EH (cell line): ENCODE results near the gene VEZT.
A peak's percentile ranks its signal among the peaks of the same experiment; 100 is the strongest.
"Not testable (repeated sequence)": the region's sequence is repeated elsewhere in the genome, so short reads cannot be mapped to it uniquely, and the experiment has no call there.

ENCODE experiments used
- DNase-seq: peaks from one replicate; pipeline ENCODE4 v3.0.0-alpha.2; 2015; ENCODE audit warnings: low read depth

The VEZT gene

GRCh38 chr12:95319694-95320331 lies 102.2 kb downstream of the VEZT start:
- DNase-seq = peak; percentile 30

DNA sequence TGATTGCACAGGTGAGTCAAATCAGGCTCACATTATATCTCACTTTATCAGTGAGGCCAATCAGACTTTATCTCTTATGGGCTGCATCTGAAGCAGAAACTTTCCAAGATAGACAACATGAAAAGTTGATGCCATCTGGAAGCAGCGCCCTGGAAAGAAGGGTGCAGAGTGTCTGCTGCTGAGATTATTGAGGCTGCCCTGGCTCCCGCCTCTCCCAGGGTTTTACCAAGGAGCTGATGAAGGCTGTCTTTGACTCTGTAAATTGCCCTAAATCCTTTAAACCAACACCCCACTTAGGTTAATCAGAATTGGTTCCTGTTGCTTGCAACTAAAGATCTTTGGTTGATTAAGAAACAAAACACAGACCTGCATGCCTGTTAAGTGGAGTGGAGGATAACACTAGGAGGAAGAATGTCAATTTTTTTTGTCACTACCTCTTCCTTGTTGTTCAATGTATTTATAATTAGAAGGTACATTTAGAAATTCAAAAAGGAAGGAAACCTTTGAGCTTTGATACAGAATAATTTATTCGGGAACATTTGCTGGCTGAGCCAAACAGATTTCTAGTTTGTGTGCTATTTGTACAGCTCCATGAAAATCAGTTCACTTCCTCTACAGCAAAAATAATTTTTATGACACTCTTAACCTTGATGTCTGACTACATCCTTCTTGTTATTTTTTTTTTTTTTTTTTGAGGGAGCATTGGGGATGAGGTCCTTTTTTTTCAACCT lies 104.1 kb downstream of the VEZT start:
- no peak for DNase-seq

DNA sequence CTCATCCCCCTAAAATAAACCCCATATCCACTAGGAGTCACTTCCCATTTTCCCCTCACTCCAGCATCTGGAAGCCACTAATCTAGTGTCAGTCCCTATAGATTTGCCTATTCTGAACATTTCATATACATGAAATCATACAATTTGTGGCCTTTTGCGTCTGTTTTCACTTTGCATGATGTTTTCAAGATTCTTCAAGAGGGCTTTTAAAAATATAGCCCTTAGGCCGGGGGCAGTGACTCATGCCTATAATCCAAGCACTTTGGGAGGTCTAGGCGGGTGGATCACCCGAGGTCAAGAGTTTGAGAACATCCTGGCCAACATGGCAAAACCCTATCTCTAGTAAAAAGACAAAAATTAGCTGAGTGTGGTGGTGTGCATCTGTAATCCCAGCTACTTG lies 104.7 kb downstream of the VEZT start:
- peak; percentile 91 for DNase-seq

DNA sequence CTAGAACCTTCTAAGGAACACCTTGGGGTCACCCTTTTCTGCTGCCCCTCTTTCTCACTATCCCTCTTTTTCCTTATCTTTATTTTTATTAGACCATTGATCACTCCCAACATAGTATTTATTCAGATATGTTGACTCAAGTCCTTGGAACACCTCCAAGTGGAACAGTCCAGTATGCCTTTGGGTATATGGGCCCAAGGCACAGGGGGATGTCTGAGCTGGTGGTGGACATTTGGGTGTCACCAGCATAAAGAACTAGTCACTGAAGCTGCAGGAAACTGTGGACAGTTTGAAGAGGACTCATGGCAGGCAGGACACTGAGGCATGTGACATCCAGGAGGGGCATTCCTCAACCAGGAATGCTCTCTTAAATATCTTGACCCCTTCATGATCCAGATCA lies 105.6 kb downstream of the VEZT start:
- peak; percentile 44 for DNase-seq

- DNase-seq = not testable (repeated sequence)
These were observed 106.6 kb downstream of the VEZT start for GRCh38 chr12:95324246-95324645.

- no peak for DNase-seq
These were observed 107.9 kb downstream of the VEZT start for GRCh38 chr12:95325501-95325900.

- peak; percentile 40 for DNase-seq
These were observed 108.8 kb downstream of the VEZT start for GRCh38 chr12:95326445-95326844.

DNA sequence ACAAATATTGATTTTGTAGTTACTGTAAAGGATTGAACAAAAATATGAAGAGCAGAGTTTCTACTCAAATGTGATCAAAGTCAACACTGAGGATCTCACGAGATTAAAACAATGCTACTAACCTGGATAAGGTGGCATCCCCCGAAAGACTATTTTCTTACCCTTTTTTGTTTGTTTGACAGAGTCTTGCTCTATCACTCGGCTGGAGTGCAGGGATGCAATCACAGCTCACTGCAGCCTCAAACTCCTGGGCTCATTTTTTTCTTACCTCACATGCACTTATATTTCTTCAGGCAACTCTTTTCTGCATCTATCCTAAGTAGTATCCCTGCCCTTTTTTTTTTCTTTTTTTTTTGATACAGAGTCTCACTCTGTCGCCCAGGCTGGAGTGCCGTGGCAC lies 109.2 kb downstream of the VEZT start:
- no peak for DNase-seq

GRCh38 chr12:95328708-95329107 lies 111.1 kb downstream of the VEZT start:
- no peak for DNase-seq

DNA sequence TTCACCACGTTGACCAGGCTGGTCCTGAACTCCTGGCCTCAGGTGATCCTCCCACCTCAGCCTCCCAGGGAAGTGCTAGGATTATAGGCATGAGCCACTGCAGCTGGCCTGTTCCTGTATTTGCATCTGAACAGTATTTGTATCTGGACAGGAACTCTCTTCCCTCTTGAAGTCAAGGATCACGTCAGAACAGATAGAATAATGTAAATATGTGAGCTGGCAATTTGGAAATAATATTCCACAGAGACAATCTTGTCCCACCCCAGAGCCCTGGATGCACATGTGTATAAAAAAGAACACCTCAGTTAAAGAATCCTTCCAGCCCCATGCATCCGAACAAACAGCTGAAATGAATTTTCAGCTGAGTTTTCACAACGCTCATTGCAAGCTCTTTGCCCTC lies 118.3 kb downstream of the VEZT start:
- no peak for DNase-seq

GRCh38 chr12:95336387-95337067 lies 118.9 kb downstream of the VEZT start:
- DNase-seq = peak; percentile 89

GRCh38 chr12:95337146-95337545 lies 119.5 kb downstream of the VEZT start:
- DNase-seq = peak; percentile 57

DNA sequence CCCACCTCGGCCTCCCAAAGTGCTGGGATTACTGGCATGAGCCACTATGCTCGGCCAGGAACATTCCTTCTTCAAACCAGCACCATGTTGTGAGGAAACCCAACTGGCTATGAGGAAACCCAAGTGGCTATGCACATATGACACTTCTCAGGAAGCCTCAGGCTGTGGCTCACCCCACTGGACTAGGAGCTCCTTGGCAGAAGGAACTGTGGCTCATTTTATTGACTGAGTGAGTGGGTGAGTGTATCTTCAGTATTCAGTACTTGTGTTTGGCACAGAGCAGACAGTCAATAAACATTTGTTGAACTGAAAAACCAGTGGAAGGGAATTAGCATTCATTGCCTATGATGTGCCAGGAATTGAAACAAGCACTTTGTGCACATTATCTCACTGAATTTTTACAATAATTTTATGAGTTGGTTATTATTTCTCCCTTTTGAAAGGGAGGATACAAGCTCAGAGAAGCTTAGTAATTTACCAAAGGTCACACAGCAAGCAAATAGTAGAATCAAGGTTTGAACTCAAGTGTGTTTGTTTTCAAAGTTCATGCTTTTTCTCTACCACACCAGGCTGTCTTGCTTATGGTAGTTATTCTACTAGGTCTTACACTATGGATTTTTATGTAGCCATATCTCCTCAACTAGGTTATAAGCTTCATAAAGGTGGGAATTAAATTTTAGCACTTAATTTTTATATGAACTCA lies 121.6 kb downstream of the VEZT start:
- peak; percentile 41 for DNase-seq

DNA sequence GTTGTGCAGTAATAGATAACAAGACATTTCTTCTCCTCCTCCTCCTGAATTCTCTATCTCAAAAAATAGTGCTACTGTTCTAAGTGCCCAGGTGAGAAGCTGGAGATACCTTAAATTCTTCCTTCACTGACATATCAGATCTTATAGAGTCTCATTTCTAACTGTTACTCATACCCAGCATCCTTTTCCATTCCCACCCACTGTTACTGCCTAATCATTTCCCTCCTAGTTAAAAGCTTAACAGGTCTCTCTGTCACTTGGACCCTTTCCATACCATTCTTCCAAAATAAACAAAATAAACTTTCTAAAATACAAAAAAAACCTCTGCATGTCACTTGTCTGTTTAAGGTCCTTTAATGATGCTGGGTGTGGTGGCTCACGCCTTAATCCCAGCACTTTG lies 124.4 kb downstream of the VEZT start:
- DNase-seq = no peak

- no peak for DNase-seq
These were observed 126.0 kb downstream of the VEZT start for GRCh38 chr12:95343461-95344230.

- no peak for DNase-seq
These were observed 131.7 kb downstream of the VEZT start for GRCh38 chr12:95349291-95349690.

DNA sequence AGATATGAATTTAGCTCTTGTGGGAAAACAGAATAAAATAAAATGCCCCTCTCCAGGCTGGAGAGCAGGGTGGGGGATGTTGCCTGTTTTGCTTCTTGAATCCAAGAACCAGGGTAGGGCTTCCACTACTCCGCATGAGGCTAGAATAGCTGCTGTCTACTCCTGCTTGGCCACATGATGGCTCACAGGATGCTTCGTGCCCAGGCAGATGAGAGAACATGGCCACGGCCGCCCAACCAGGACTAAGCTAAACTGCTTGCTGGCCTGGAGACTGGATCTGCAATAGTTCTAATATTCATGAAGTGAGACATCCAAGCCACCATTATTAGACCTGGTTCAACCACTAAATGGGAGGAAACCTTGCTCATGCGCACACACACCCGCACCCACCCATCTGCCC lies 134.1 kb downstream of the VEZT start:
- DNase-seq = peak; percentile 15
